Cardiac fibroblast (primary cell): ENCODE results near the gene RGS5.

Experiments
- DNase-seq, 2 donors: peaks; one replicate each; pipeline versions ENCODE4 v3.0.0 to v3.0.0-alpha.2; 2010; ENCODE audit warnings: low read depth in 2 of 2
- H3K4me3 ChIP-seq, 2 donors: replicated peaks in 1 of 2; 1 replicate in 1 of 2; 2 replicates in 1 of 2; pipeline ENCODE4 v1.5.1; 2011; ENCODE audit warnings: low read depth in 2 of 2, low read length in 2 of 2, mild to moderate bottlenecking in 2 of 2, moderate library complexity in 1 of 2
- CTCF ChIP-seq: IDR thresholded peaks from one replicate; pipeline ENCODE4 v1.5.1; 2011; ENCODE audit warnings: low read depth, mild to moderate bottlenecking, low read length, inconsistent platforms

The RGS5 gene

GRCh38 chr1:163166886-163167555 lies 35.7 kb downstream of the RGS5 start:
- DNase-seq: peak in 1 of 2 donors; percentile 41
- TF ChIP-seq CTCF: no peak
- no peak overlapping the region for H3K4me3 ChIP-seq

GRCh38 chr1:163165119-163165518 lies 37.6 kb downstream of the RGS5 start:
- TF ChIP-seq CTCF: no peak
- no peak for DNase-seq

GRCh38 chr1:163163881-163164582 lies 38.7 kb downstream of the RGS5 start:
- peak; percentile 59 to 69 for DNase-seq
- H3K4me3 ChIP-seq: no peak overlapping the region
- TF ChIP-seq CTCF: no peak

More at GRCh38 chr1:163165119-163165518, 37.6 kb downstream of the RGS5 start:
- no peak overlapping the region for H3K4me3 ChIP-seq

- peak in 1 of 2 donors; percentile 9 for DNase-seq
- no peak overlapping the region for H3K4me3 ChIP-seq
- TF ChIP-seq CTCF: no peak
Observed at GRCh38 chr1:163163163-163163562, 39.6 kb downstream of the RGS5 start.

- H3K4me3 ChIP-seq: no peak overlapping the region
- TF ChIP-seq CTCF: no peak
- DNase-seq: peak; percentile 33 to 48
Observed at GRCh38 chr1:163162381-163162914, 40.3 kb downstream of the RGS5 start.

- peak in 1 of 2 donors; percentile 5 for DNase-seq
- no peak for TF ChIP-seq CTCF
- H3K4me3 ChIP-seq: no peak overlapping the region
Observed at GRCh38 chr1:163161841-163162240, 40.9 kb downstream of the RGS5 start.
